HG03575 (cell line): Measurements from ENCODE around the gene MED12L.

Experiments used
- ATAC-seq: cut with Tn5 transposase; IDR thresholded peaks from one replicate; pipeline ENCODE4 v1.9.1; 2021; ENCODE audit not compliant: unreplicated experiment, insufficient number of reproducible peaks, low FRiP score; ENCODE audit errors: extremely low read depth

The MED12L gene

DNA sequence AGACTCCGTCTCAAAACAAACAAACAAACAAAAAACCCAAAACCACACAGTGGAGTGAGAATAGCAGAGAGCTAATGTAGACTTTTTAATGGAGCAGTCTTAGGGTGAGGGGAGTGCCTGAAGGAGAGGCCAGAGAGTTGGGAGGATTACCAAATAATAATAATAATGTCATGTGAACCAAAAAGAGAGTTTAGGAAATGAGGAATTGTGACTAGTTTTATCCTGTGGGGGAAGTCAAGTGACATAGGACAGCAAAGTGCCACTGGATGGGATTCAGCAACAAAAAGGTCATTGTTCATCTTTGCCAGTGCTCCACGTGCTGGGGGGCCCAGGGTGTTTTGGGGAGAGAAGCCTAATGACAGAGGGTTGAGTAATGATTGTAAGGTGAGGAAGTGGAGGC lies 218.3 kb downstream of the MED12L start:
- no peak for ATAC-seq

DNA sequence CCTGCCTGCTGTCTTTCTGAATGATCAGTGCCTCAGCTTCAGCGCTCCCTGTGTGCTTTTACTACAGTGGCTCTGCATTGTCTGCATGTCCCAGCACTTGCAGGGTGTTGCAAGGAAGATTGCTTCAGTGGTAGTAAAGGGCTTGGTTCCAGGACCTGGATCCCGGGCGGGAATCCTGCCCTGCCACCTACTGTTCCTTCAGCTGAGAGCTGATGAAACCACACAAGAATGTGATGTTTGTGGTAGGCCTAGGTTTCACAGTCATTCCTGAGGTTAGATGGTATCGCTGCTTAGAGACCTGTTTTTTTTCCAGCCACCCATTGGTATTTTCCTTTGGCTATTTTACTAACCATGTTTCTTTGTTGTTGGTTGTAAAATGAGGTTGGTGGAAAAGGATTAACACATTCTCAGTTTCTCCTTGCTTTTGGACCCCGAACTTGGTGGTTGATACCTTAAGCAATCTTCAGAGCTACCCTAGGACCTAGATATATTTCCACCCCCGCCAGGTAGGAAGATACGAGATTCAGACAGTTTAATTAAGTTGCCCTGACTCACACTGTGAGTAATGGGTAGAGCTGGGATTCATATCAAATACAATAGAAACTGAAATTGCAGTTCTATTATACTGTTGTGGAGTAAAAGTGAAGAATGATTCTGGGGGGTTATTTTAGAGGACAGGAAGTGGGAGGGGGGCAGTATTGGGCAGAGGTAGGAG lies 219.8 kb downstream of the MED12L start:
- no peak for ATAC-seq

DNA sequence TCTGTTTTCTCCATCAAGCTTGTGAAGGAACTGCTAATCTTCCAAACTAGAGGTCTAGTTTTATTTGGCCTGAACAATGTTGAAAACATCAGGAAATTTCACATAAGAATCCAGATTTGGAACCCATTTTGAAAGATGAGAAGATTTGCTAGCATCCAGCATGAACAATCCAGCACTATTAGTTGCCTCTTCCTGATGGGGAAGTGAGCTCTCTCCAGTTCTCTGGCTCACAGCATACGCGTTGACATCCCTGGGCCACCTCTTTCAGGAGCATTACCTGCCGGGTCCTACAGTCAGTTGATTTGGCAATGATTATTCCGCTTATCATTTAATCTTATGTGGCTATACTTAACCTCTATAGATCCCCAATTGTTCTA lies 220.3 kb downstream of the MED12L start:
- ATAC-seq, result no peak

DNA sequence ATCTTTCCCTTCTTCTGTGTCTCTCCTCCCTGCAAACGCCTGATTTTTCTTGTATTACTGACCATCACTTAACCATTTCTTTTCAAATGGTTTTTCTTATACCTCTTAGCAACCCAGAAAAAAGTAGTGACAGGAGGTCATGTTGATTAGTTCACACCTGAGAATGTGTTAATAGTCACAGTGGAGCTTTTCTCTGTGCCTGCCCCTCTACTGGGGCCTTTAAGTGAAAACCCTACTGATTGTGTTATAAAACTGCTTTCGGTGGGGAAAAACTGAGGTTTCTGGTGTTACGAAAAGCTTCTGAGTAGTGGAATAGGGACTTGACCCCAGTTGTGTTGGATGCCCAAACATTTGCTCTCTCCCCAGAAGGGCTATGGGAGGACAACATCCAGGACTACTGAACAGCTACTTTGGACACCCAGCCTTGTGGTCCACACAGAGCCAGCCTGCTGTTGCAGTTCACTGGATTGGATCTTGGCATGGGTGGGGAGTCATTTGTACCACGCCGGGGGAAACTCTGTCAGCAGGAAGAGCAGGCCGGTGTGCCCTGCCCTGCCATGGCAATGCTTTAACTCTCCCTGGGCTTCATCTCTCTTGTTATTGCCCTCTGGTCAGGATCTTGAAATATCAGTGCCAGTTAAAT lies 220.8 kb downstream of the MED12L start:
- ATAC-seq, result no peak

DNA sequence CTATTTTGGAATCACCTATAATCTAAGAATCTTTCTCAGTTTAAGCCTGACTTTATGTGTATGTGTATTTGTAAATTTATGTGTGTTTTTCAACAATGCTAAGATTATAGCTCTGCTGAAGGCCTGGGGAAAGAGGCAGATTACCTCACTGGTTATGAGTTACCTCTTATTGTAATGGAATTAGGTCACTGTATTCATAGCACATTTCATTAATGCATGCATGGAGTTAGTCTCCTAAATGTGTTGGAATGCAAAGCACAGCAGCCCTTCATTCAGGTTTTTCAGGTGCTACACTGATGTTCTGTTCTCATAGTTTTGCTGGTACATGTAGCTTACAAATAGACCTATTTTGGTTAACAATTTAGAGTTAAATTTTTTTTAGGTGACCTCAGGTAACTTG lies 221.7 kb downstream of the MED12L start:
- no peak for ATAC-seq

DNA sequence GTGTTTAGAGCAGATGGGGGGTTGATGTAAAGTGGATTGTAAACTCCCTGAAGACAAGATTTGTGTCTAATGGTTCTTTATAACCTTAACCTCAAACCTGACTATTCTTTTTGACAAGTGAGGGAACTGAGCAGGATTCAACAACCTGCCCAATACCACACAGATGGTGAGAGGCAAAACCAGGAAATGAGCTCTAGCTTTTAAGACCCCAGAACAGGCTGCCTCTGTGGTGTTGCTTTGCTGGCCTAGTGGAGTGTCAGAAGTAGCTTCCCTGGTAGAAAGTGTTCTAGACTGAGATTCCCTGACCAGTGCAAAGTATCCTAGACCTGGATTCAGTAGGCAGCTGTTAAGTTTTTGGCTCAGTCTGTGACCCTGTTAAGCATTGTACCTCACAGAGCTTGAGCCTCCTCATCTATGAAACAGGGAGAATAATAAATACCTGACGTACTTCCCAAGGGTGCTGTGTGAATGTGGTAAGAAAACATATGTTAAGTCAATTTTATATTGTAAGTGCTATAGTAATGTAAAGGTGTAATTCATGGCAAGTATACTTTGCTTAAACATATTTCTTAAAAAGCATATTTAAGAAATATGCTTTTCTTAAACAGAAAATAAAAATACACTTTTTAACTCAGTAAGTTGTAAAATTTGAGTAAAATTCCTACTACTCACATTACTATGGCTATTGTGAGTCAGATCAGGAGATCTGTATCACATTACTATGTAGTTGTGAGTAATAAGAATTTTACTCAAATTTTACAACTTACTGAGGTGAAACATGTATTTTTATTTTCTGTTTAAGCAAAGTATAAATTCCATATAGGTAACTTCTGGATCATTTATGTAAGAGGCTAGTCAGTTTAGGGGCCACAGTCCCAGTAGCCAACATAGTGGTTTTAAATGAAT lies 222.4 kb downstream of the MED12L start:
- no peak for ATAC-seq

DNA sequence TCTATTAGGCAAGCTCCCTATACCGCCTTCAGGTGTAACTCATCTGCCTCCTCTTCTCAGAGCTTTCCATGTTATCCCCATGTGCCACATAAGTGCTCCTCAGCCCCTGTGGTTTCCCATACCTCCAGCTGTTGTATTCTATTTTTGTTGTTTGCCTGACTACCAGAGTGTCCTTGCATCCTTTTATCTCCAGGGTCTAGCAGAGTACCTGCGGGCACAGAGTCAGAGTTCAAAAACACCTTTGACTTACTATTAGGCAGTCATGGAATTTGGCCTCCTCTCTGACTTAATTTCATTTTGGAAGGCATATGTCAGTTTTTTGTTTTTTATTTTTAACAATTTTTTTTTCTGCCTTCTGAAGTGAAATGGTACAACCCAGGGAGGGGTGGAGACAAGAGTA lies 224.1 kb downstream of the MED12L start:
- ATAC-seq, result no peak

DNA sequence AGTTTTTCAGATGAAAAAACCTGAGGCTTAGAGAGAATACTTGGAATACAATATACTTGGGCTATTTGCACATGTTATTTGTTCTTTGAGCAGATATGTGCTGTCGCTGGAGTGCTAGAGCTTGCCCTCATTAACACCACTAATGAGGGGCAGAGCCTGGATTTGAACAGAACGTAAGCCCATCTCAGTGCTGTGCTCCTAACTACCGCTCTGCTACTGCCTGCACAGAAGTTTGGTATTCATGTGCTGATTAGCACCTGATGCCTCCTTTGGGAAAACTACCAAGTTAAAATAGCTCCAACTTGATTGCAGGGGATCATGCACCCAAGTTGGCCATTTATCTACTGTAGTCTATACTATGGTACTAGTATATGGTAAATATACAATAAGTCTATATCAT lies 227.5 kb downstream of the MED12L start:
- no peak for ATAC-seq

DNA sequence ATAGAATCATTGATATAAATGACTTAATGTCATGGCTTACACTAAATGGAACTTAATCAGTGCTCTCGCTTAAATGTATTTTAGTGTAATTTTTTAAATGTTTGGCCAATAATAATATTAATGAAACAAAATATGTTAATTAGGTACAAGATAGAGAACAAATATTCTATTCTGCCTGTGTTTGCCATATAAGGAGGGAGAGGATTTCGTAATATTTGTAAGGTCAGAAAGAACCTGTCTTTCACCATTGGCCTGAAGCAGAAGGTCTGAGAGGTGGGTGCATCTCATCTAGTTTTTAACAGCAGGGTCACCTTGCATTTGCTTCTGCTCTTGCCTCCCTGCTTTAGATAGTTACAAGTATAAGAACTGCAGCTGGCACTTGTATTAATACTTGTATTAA lies 228.7 kb downstream of the MED12L start:
- no peak for ATAC-seq

DNA sequence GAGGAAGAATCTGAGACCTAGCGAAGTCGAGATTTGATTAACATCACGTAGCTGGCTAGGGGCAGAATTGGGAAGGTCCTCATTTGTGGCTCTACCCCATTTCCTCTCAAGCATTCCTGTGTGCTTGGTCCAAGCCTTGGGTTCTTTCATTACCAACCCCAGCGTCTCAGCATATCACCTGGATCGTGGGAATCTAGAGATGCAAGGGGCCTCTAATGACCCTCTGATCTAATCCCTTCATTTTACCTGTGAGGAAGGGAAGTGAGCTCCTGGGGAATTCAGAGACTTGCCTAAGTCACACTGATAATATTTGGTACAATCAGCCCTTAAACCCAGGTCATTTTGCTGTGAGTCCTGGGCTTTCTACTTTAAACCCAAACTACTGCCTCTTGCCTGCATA lies 229.1 kb downstream of the MED12L start:
- no peak for ATAC-seq

DNA sequence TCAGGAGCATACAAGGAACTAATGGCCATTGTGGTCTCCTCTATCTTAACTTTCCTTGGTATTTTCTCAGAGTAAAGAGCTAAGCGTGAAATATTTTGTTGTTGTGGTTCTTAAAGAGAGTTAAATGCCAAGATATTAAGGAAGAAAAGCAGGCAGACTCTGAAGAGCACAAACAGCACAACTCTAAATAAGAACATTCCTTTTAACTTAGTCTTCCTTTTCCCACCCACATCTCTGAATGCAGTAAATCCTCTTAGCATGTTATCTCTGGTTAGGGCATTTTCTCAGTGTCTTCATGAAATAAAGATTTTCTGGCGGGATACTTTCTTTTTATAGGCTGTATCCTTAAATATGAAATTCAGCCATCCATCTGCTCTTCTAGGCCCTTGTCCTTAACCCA lies 229.7 kb downstream of the MED12L start:
- no peak for ATAC-seq

DNA sequence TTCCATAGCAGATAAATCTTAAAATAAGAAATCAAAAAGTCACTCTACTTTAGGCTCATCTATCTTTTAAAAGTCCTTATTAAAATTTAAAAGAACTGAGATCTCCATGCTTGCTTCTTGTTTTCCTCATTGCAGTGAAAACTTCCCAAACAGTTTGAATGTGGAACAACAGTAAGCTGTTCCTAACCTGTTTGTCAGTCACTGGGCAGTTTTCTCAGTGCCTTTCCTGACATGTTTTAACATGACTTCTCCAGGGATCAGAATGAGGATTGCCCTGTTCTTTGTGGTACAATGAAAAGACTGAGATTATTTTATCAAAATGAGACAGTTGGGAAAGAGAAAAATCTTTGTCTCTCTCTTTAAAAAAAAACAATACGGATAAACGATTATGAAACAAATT lies 230.4 kb downstream of the MED12L start:
- ATAC-seq, result no peak

DNA sequence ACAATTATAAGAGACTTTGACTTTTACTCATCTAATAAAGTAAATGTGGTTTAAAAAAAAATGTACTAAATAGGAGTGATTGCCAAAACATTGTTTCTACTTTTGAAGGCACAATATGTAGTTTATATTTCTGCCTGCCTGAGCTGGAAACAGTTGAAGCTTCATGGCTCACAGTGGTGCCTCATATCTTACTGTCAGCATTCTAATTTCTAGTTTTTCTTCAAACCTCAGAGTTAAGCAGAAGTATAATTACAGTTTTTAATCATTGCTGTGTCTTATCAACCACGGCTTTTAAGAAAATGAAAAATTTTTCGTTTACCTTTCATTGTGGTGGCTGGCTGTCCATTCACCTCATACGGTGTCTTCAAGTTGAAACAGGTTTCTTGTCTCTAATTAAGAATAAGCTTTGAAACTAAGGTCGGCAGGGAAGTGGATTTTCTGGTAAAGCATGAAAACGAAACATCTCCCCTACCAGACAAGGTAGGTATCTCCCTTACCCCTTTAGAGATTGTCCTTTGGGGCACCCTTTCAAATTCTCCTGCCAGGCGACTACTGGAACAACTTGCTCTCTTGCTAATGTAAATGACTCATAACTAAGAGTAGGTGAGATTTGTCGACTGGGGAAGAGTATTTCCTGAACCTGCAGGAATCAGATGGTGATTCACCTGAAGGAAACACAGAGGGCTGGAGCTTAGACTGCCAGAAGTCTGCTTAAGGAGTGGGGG lies 231.0 kb downstream of the MED12L start, which contains the start of gene GPR87:
Gene GPR87 (minus strand): TSS at position 554 of the 725 bp plus-strand sequence. CDS start 16,720 bp downstream, outside the sequence.
- no peak for ATAC-seq

DNA sequence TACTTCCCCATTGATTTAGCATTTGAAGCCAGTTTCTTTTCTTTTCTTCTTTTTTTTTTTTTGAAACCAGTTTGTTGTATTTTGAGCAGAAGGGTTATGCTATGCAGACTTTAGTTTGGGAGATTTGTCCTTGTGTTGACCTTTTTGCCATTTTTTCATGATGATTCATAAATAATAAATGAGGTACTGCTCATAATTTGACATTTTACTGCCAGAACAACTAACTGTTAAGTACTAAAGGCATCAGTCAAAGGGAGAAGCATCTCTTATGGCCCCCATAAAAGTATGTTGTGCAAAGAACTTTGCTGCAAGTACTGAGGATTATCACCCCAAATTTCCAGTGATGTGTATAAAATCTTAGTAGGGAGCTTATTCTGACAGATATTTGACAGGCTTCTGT lies 232.8 kb downstream of the MED12L start:
- no peak for ATAC-seq

DNA sequence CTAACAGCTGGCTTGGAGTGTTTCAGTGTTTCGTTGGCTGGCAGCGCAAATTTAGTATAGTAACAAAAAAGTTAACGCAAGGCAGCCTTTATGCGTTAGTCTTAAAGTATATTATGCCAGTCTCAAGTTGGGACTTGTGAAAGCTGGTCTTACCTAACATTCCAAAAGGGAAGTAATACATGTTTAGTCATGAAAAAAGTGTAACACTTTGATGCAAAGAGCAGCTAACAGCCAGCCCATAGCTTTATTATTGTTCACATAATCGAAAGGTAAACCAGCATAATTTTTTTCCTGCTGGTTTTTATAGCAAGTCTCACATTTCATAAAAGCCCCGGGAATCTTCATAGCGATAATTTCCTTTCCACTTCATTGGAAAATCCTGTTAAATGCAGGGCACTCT lies 233.5 kb downstream of the MED12L start:
- ATAC-seq, result no peak

DNA sequence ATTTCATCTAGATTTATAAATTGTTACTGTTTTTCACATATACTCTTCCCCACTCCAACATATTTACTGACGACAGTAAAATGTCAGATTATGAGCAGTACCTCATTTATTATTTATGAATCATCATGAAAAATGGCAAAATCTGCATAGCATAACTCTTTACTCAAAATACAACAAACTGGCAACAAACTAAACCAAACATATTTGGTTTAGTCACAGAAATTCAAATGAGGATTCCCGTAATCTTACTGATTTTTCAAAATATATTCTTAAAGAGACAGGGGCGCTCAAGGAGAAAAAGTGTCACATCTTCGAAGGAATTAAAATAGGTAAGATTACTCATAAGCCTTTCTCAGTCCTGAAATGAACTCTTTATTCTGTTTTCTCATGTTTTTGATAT lies 234.2 kb downstream of the MED12L start:
- ATAC-seq, result no peak

DNA sequence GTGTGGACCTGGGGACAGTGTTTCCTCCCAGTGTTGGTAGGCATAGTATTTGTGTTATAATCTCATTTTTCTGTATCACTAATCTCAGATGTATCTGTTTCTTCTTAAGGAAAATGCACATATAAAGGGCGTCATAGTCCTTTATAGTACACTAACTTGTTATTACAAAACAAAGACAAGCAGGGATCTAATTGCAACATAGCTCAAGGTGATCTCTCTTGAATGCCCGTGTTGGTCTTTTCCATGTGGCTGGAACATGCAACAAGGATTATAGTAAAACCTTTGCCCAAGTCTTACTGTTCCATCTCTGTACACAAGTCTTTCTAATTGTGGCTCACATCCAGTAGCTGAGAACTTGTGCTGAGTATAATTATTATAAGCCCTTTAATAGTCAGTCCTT lies 234.7 kb downstream of the MED12L start:
- ATAC-seq, result no peak

DNA sequence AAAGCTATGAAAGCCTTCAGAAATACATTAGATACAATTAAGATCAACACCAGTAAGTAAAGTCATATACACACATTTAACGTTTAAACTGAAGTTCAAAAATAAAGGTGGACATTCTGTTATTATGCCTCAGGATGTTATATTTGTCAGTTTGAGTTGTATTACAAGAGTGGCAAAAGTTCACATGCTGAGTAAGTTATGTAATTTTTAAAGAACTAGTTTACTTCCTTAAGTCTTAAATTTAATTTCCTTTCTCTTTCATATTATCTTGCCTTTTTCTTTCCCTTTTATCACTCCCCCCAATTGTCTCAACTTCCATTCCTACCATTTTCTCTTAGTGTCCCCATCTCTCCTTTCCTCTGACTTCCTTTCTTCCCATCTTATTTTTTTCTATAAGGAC lies 236.1 kb downstream of the MED12L start:
- ATAC-seq, result no peak

DNA sequence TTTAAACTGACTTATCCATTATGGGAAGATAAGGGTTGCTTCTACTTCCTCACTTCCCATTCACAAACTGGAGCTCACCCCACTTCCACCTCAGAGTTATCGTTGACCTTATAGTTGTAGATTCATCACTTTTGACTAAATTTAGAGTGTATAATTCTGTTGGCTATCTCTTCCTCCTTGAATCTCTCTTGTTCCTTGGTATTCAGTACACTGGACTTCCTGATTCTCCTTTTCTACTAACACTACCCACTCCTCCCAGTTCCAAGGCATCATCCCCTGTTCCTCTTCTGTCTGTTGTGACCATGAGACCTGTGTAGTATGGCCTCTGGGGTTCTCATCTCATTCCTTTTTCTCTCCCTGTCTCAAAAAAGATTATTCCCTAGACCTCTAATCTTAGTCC lies 237.0 kb downstream of the MED12L start:
- ATAC-seq, result no peak
